GM12878 (cell line): Measurements from ENCODE around the gene FAM120A. TPM values are rescaled to one million over a fixed set of nuclear protein-coding genes. Genes with fewer than 3 reads are reported as not detected.

Experiments used
- ATAC-seq: fragments of 200-7000 bp; cut with Tn5 transposase; 3 replicates; pipeline ENCODE4 v1.9.1; 2020; ENCODE audit warnings: mild to moderate bottlenecking, moderate library complexity
- BruUV-seq: library from RNA; stranded (reverse); fragments of 400-500 nt; replicated peaks from 2 replicates; lab custom pipeline; 2021; lab: Mats Ljungman, UMichigan
- CTCF ChIA-PET: fragments of 300-600 bp; sonication (Branson Sonifier 250); formaldehyde crosslinking; extraction: SDS; loops from one replicate; lab custom pipeline; 2021; ENCODE audit warnings: inconsistent platforms; lab: Yijun Ruan, JAX
- POLR2A ChIA-PET: fragments of 350-600 bp; formaldehyde crosslinking; extraction: SDS; loops from one replicate; lab custom pipeline; 2021; ENCODE audit warnings: inconsistent platforms; lab: Charles Lee
- RAD21 ChIA-PET: fragments of 300-600 bp; sonication (Branson Sonifier 250); formaldehyde crosslinking; loops from one replicate; lab custom pipeline; 2023; ENCODE audit warnings: antibody characterized with exemption; ENCODE audit not compliant: unreplicated experiment; lab: Charles Lee
- SMC1A ChIA-PET: fragments of 300-600 bp; sonication (Branson Sonifier 250); formaldehyde crosslinking; loops from one replicate; lab custom pipeline; 2023; ENCODE audit not compliant: unreplicated experiment, uncharacterized antibody; lab: Charles Lee
- DNase-seq: peaks from one replicate; pipeline ENCODE4 v3.0.0-alpha.2; 2011; ENCODE audit warnings: low read depth, low spot score
- FAIRE-seq: peaks from 3 replicates; lab custom pipeline; 2011; peaks lifted over from hg19 to GRCh38; lab: Jason Lieb, UNC
- H2AFZ ChIP-seq: 2 replicates; pipeline ENCODE4 v1.6.0; 2011; ENCODE audit warnings: low read depth, low read length, control low read depth; ENCODE audit not compliant: control insufficient read depth
- H3K27ac ChIP-seq: 2 replicates; pipeline ENCODE4 v1.5.1; 2011; ENCODE audit warnings: control low read depth; ENCODE audit not compliant: control insufficient read depth, insufficient read depth
- H3K27me3 ChIP-seq, 2 experiments: replicated peaks in 1 of 2; 2 replicates each; pipeline versions ENCODE4 v1.6.0 to v1.6.1; 2011; ENCODE audit warnings: low read length in 1 of 2; ENCODE audit not compliant: control insufficient read depth in 2 of 2, insufficient read depth in 2 of 2
- H3K36me3 ChIP-seq, 2 experiments: 2 replicates each; pipeline ENCODE4 v1.5.1; 2011; ENCODE audit warnings: low read length in 1 of 2; ENCODE audit not compliant: control insufficient read depth in 2 of 2, insufficient read depth in 2 of 2
- H3K4me1 ChIP-seq: 2 replicates; pipeline ENCODE4 v1.6.1; 2011; ENCODE audit warnings: mild to moderate bottlenecking, low read length, moderate library complexity, mixed read lengths; ENCODE audit not compliant: control insufficient read depth, insufficient read depth
- H3K4me2 ChIP-seq: 2 replicates; pipeline ENCODE4 v1.6.0; 2011; ENCODE audit warnings: control low read depth; ENCODE audit not compliant: control insufficient read depth, insufficient read depth
- H3K4me3 ChIP-seq: fragments of 200-600 bp; sonication (generic); 2 replicates; pipeline ENCODE4 v1.5.1; 2016
- H3K79me2 ChIP-seq: 2 replicates; pipeline ENCODE4 v1.6.0; 2011; ENCODE audit warnings: low read length; ENCODE audit not compliant: control insufficient read depth, insufficient read depth
- H3K9ac ChIP-seq: 2 replicates; pipeline ENCODE4 v1.8.0; 2011; ENCODE audit warnings: low read length, control low read depth, mixed read lengths; ENCODE audit not compliant: control insufficient read depth, insufficient read depth
- H3K9me3 ChIP-seq: replicated peaks from 3 replicates; pipeline ENCODE4 v1.5.1; 2011; ENCODE audit warnings: mild to moderate bottlenecking, low read length; ENCODE audit not compliant: control insufficient read depth, insufficient read depth
- H4K20me1 ChIP-seq: 2 replicates; pipeline ENCODE4 v1.6.0; 2011; ENCODE audit not compliant: control insufficient read depth, insufficient read depth
- CREM ChIP-seq: IDR thresholded peaks from 2 replicates; pipeline ENCODE4 v1.6.1; 2014; ENCODE audit warnings: antibody characterized with exemption, low read depth
- ESRRA ChIP-seq: IDR thresholded peaks from 2 replicates; pipeline ENCODE4 v1.6.1; 2012; ENCODE audit warnings: mild to moderate bottlenecking, low read length, improper control_type of control experiment
- IRF5 ChIP-seq: fragments of 450-650 bp; IDR thresholded peaks from 2 replicates; pipeline ENCODE4 v1.6.1; 2017; ENCODE audit warnings: borderline replicate concordance
- JUNB ChIP-seq: IDR thresholded peaks from 2 replicates; pipeline ENCODE4 v1.6.1; 2016; ENCODE audit warnings: antibody characterized with exemption, mild to moderate bottlenecking
- RCOR1 ChIP-seq: conservative IDR thresholded peaks from 2 replicates; pipeline ENCODE4 v1.6.1; 2012; ENCODE audit warnings: low read depth, low read length, improper control_type of control experiment
- RELA ChIP-seq: fragments of 450-650 bp; IDR thresholded peaks from 2 replicates; pipeline ENCODE4 v1.8.0; 2014; ENCODE audit warnings: borderline replicate concordance; ENCODE audit not compliant: partially characterized antibody
- REST ChIP-seq: IDR thresholded peaks from 2 replicates; pipeline ENCODE4 v1.6.1; 2012; ENCODE audit warnings: mild to moderate bottlenecking, low read depth, low read length
- STAT1 ChIP-seq: fragments of 450-650 bp; conservative IDR thresholded peaks from 2 replicates; pipeline ENCODE4 v1.6.1; 2014; ENCODE audit warnings: antibody characterized with exemption, mild to moderate bottlenecking
- in situ Hi-C: fragments of 300-500 bp; cut with MboI; formaldehyde crosslinking; loops from 9 replicates; pipeline ENCODE4 v1.14.3; 2018; ENCODE audit warnings: mixed read lengths
- intact Hi-C: fragments of 100-400 bp; cut with micrococcal nuclease; formaldehyde crosslinking; loops from one replicate; pipeline ENCODE4 v1.14.2; 2022; ENCODE audit not compliant: unreplicated experiment
- polyA plus RNA-seq, 11 experiments: library from polyadenylated mRNA; depleted of rRNA in 4 of 11; unstranded in 6 of 11; stranded (reverse) in 5 of 11; fragments of >200 nt; fragmentation: Nextera tagmentation in 4 of 11; fragmentation: Illumina TruSeq in 1 of 11; extraction: Ambion mirVana in 4 of 11; extraction: Trizol in 1 of 11; gene quantifications; 1 replicate in 1 of 11; 2 replicates in 10 of 11; pipeline versions ENCODE4 v1.2.1 to v1.2.3, GENCODE V29; 2011 to 2016; ENCODE audit warnings: inconsistent platforms in 2 of 11, missing spikeins in 2 of 11, low read depth in 1 of 11
- total RNA-seq, 4 experiments: library from RNA; depleted of rRNA in 3 of 4; stranded (reverse); fragments of >200 nt in 3 of 4; fragmentation: Illumina TruSeq in 1 of 4; extraction: Trizol in 1 of 4; gene quantifications; 2 replicates each; pipeline versions ENCODE4 v1.2.1 to v1.2.3, GENCODE V29; 2013 to 2021
- TF ChIP-seq, protein P1 (sequence below): fragments of 450-650 bp; IDR thresholded peaks from 2 replicates; pipeline ENCODE4 v1.6.1; 2018; ENCODE audit warnings: borderline replicate concordance, mild to moderate bottlenecking; ENCODE audit not compliant: partially characterized antibody
- TF ChIP-seq, protein P2 (sequence below), 3 experiments: IDR thresholded peaks in 2 of 3; conservative IDR thresholded peaks in 1 of 3; 2 replicates each; pipeline ENCODE4 v1.5.1; 2011; ENCODE audit warnings: low read depth in 3 of 3, low read length in 3 of 3, mild to moderate bottlenecking in 3 of 3, control low read depth in 2 of 3, moderate library complexity in 2 of 3, inconsistent platforms in 1 of 3, mixed read lengths in 1 of 3; ENCODE audit not compliant: control insufficient read depth in 2 of 3, insufficient read depth in 1 of 3; ENCODE audit errors: extremely low read depth in 1 of 3

Gene FAM120A
- total and polyA plus RNA-seq, 10 of the 15 experiments (the other 5 are each of a cell fraction or from before 2014, with no cell fraction given), result 13.1 to 89.6 (median 52.5) TPM

DNA sequence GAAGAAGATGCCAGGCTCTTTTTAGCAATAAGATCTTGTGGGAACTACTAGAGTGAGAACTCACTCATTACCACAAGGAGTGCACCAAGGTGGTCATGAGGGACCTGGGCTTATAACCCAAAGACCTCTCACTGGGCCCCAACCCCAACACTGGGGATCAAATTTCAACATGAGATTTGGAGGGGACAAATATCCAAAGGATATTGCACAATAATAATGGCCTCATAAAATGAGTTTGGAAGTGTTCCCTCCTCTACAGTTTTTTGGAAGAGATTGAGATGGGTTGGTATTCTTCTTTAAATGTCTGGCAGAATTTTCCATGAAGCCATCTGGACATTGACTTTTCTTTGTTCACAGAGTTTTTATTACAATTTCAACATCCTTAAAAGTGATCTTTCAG lies 38.0 kb upstream of the FAM120A start:
- H3K4me3 ChIP-seq, result no peak overlapping the region
- no peaks in the 10 kb centered on the region for H3K4me1 ChIP-seq
- peaks cover 4% of the 10 kb centered on the region; the same call in 1 of the 3 replicates for H3K9me3 ChIP-seq
- ChIA-PET POLR2A (no interaction called here), RAD21 (no interaction called here), SMC1A (no interaction called here), CTCF (no interaction called here)
- TF ChIP-seq, protein P1, sequence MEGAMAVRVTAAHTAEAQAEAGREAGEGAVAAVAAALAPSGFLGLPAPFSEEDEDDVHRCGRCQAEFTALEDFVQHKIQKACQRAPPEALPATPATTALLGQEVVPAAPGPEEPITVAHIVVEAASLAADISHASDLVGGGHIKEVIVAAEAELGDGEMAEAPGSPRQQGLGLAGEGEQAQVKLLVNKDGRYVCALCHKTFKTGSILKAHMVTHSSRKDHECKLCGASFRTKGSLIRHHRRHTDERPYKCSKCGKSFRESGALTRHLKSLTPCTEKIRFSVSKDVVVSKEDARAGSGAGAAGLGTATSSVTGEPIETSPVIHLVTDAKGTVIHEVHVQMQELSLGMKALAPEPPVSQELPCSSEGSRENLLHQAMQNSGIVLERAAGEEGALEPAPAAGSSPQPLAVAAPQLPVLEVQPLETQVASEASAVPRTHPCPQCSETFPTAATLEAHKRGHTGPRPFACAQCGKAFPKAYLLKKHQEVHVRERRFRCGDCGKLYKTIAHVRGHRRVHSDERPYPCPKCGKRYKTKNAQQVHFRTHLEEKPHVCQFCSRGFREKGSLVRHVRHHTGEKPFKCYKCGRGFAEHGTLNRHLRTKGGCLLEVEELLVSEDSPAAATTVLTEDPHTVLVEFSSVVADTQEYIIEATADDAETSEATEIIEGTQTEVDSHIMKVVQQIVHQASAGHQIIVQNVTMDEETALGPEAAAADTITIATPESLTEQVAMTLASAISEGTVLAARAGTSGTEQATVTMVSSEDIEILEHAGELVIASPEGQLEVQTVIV, result no peak
- TF ChIP-seq CREM, result no peak
- TF ChIP-seq REST, result no peak
- TF ChIP-seq ESRRA, result no peak
- TF ChIP-seq RCOR1, result no peak
- TF ChIP-seq, protein P2, sequence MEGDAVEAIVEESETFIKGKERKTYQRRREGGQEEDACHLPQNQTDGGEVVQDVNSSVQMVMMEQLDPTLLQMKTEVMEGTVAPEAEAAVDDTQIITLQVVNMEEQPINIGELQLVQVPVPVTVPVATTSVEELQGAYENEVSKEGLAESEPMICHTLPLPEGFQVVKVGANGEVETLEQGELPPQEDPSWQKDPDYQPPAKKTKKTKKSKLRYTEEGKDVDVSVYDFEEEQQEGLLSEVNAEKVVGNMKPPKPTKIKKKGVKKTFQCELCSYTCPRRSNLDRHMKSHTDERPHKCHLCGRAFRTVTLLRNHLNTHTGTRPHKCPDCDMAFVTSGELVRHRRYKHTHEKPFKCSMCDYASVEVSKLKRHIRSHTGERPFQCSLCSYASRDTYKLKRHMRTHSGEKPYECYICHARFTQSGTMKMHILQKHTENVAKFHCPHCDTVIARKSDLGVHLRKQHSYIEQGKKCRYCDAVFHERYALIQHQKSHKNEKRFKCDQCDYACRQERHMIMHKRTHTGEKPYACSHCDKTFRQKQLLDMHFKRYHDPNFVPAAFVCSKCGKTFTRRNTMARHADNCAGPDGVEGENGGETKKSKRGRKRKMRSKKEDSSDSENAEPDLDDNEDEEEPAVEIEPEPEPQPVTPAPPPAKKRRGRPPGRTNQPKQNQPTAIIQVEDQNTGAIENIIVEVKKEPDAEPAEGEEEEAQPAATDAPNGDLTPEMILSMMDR (IDR thresholded peaks at IDR 0.05 in 2 of 3, conservative IDR thresholded peaks at IDR 0.05 in 1 of 3; ENCODE audit: control insufficient read depth in 2 of 3, extremely low read depth in 1 of 3, insufficient read depth in 1 of 3, low read depth in 3 of 3, low read length in 3 of 3), result no peak
- no peak for TF ChIP-seq IRF5
- no peak for TF ChIP-seq RELA
- no peak for TF ChIP-seq JUNB
- no peak for TF ChIP-seq STAT1
- FAIRE-seq (no peak), ATAC-seq (no peak), DNase-seq (no peak)
- BruUV-seq, result no TSS peak
- intact Hi-C loops, result no loop called here
- H3K79me2 ChIP-seq, result no peaks in the 10 kb centered on the region
- no peak overlapping the region for H3K4me2 ChIP-seq
- no peaks in the 10 kb centered on the region for H4K20me1 ChIP-seq
- H3K27ac ChIP-seq, result no peak overlapping the region
- no peak overlapping the region for H2AFZ ChIP-seq
- in situ Hi-C loops, result no loop called here
- no peaks in the 10 kb centered on the region for H3K36me3 ChIP-seq
- no peak overlapping the region for H3K9ac ChIP-seq
- H3K27me3 ChIP-seq, result no peaks in the 10 kb centered on the region
